Type B pancreatic cell (in vitro differentiated cells): ENCODE measurements around the gene NKRF. TPM values are rescaled to one million over a fixed set of nuclear protein-coding genes. Genes with fewer than 3 reads are reported as not detected.

Experiments used
- DNase-seq: peaks from one replicate; pipeline ENCODE4 v3.0.0; 2021; ENCODE audit warnings: mixed read lengths; ENCODE audit not compliant: unreplicated experiment; ENCODE audit errors: extremely low spot score
- H3K27ac Mint-ChIP-seq: 2 replicates; pipeline ENCODE4 v1.8.0; 2021; ENCODE audit warnings: mild to moderate bottlenecking, mixed read lengths
- H3K27me3 Mint-ChIP-seq: 2 replicates; pipeline ENCODE4 v1.8.0; 2021; ENCODE audit warnings: mixed read lengths
- H3K36me3 Mint-ChIP-seq: 2 replicates; pipeline ENCODE4 v1.8.0; 2021; ENCODE audit warnings: mixed read lengths
- H3K4me1 Mint-ChIP-seq: one replicate; pipeline ENCODE4 v1.8.0; 2021; ENCODE audit warnings: mixed read lengths; ENCODE audit not compliant: unreplicated experiment
- H3K4me3 Mint-ChIP-seq: 2 replicates; pipeline ENCODE4 v1.8.0; 2021; ENCODE audit warnings: mild to moderate bottlenecking, mixed read lengths
- H3K9me3 Mint-ChIP-seq: 2 replicates; pipeline ENCODE4 v1.8.0; 2021; ENCODE audit warnings: mixed read lengths
- CTCF ChIP-seq: fragments of 200-600 bp; sonication (generic); conservative IDR thresholded peaks from 2 replicates; pipeline ENCODE4 v1.5.0; 2021; ENCODE audit warnings: antibody characterized with exemption, mild to moderate bottlenecking
- total RNA-seq: library from RNA; stranded (reverse); gene quantifications from 2 replicates; pipeline ENCODE4 v1.2.1, GENCODE V29; 2021; ENCODE audit warnings: low replicate concordance

Gene NKRF
- total RNA-seq, 1 donor from 2014 or later, result 11.0 TPM

GRCh38 chrX:119624417-119624816 is 18.2 kb upstream of the NKRF start:
- DNase-seq, result no peak
- Mint-ChIP-seq H3K27ac (no peak overlapping the region), H3K36me3 (no peaks in the 10 kb centered on the region), H3K4me3 (no peak overlapping the region), H3K4me1 (peaks cover 3% of the 10 kb centered on the region), H3K9me3 (no peaks in the 10 kb centered on the region), H3K27me3 (no peaks in the 10 kb centered on the region)
- no peak for TF ChIP-seq CTCF

GRCh38 chrX:119622356-119623232 is 16.4 kb upstream of the NKRF start:
- Mint-ChIP-seq H3K36me3 (no peaks in the 10 kb centered on the region), H3K9me3 (no peaks in the 10 kb centered on the region), H3K4me3 (no peak overlapping the region), H3K4me1 (peaks cover 3% of the 10 kb centered on the region), H3K27ac (no peak overlapping the region), H3K27me3 (no peaks in the 10 kb centered on the region)
- no peak for TF ChIP-seq CTCF
- DNase-seq, result no peak

GRCh38 chrX:119618439-119618838 is 12.2 kb upstream of the NKRF start:
- no peaks in the 10 kb centered on the region for H3K9me3 Mint-ChIP-seq
- DNase-seq, result no peak
- peaks cover 3% of the 10 kb centered on the region for H3K4me1 Mint-ChIP-seq
- H3K4me3 Mint-ChIP-seq, result no peak overlapping the region
- no peak for TF ChIP-seq CTCF
- H3K27ac Mint-ChIP-seq, result no peak overlapping the region
- no peaks in the 10 kb centered on the region for H3K27me3 Mint-ChIP-seq
- no peaks in the 10 kb centered on the region for H3K36me3 Mint-ChIP-seq

GRCh38 chrX:119617517-119618164 is 11.4 kb upstream of the NKRF start:
- Mint-ChIP-seq H3K9me3 (no peaks in the 10 kb centered on the region), H3K4me1 (peaks cover 3% of the 10 kb centered on the region), H3K36me3 (no peaks in the 10 kb centered on the region), H3K4me3 (no peak overlapping the region), H3K27me3 (no peaks in the 10 kb centered on the region), H3K27ac (no peak overlapping the region)
- DNase-seq, result no peak
- no peak for TF ChIP-seq CTCF

- H3K9me3 Mint-ChIP-seq, result no peaks in the 10 kb centered on the region
- no peaks in the 10 kb centered on the region for H3K36me3 Mint-ChIP-seq
- H3K27ac Mint-ChIP-seq, result no peak overlapping the region
- H3K4me1 Mint-ChIP-seq, result peaks cover under 1% of the 10 kb centered on the region
- no peak for DNase-seq
- H3K27me3 Mint-ChIP-seq, result no peaks in the 10 kb centered on the region
- no peak for TF ChIP-seq CTCF
- no peak overlapping the region for H3K4me3 Mint-ChIP-seq
Measured at GRCh38 chrX:119614776-119615175, 8.6 kb upstream of the NKRF start.
